Common myeloid progenitor, CD34-positive (primary cell): ENCODE measurements around the gene ROBO1.
"Not testable (repeated sequence)": the region's sequence is repeated elsewhere in the genome, so short reads cannot be mapped to it uniquely, and the experiment has no call there.

Source experiments
- CTCF ChIA-PET: fragments of 350-600 bp; sonication (Branson Sonifier 250); formaldehyde crosslinking; loops from one replicate; lab custom pipeline; 2021; ENCODE audit warnings: antibody characterized with exemption; lab: Charles Lee
- POLR2A ChIA-PET: fragments of 350-600 bp; sonication (Branson Sonifier 250); formaldehyde crosslinking; loops from one replicate; lab custom pipeline; 2021; ENCODE audit warnings: antibody characterized with exemption; lab: Charles Lee
- DNase-seq, 3 donors: peaks; one replicate each; pipeline versions ENCODE4 v3.0.0 to v3.0.0-alpha.2; 2013
- H3K27ac ChIP-seq, 2 experiments: 1 replicate in 1 of 2; 2 replicates in 1 of 2; pipeline ENCODE4 v1.7.0; 2013; ENCODE audit warnings: inconsistent platforms in 2 of 2, low read length in 2 of 2, mild to moderate bottlenecking in 2 of 2, low read depth in 1 of 2, moderate library complexity in 1 of 2; ENCODE audit not compliant: severe bottlenecking in 2 of 2, insufficient read depth in 1 of 2, poor library complexity in 1 of 2
- H3K27me3 ChIP-seq, 5 experiments: replicated peaks in 2 of 5; 1 replicate in 3 of 5; 2 replicates in 2 of 5; pipeline versions ENCODE4 v1.6.1 to v1.7.0; 2013; ENCODE audit warnings: low read length in 4 of 5, mild to moderate bottlenecking in 2 of 5, moderate library complexity in 2 of 5, inconsistent platforms in 1 of 5; ENCODE audit not compliant: insufficient read depth in 5 of 5, control insufficient read depth in 4 of 5
- H3K36me3 ChIP-seq, 4 experiments: 1 replicate in 2 of 4; 2 replicates in 2 of 4; pipeline versions ENCODE4 v1.6.1 to v1.7.0; 2013; ENCODE audit warnings: low read length in 3 of 4, control low read depth in 1 of 4, mild to moderate bottlenecking in 1 of 4; ENCODE audit not compliant: control insufficient read depth in 4 of 4, insufficient read depth in 4 of 4
- H3K4me1 ChIP-seq, 4 experiments: 1 replicate in 3 of 4; 2 replicates in 1 of 4; pipeline versions ENCODE4 v1.6.1 to v1.7.1; 2013; ENCODE audit warnings: low read length in 3 of 4, mild to moderate bottlenecking in 3 of 4, control low read depth in 1 of 4, inconsistent platforms in 1 of 4, moderate library complexity in 1 of 4; ENCODE audit not compliant: control insufficient read depth in 4 of 4, insufficient read depth in 4 of 4; ENCODE audit errors: control extremely low read depth in 1 of 4
- H3K4me3 ChIP-seq, 7 experiments: 1 replicate in 4 of 7; 2 replicates in 3 of 7; pipeline versions ENCODE4 v1.5.1 to v1.7.0; 2013; ENCODE audit warnings: mild to moderate bottlenecking in 7 of 7, low read length in 6 of 7, moderate library complexity in 6 of 7, inconsistent platforms in 2 of 7, low read depth in 2 of 7, control low read depth in 1 of 7; ENCODE audit not compliant: insufficient read depth in 4 of 7, control insufficient read depth in 1 of 7; ENCODE audit errors: extremely low read depth in 1 of 7
- H3K9me3 ChIP-seq, 5 experiments: 1 replicate in 4 of 5; 2 replicates in 1 of 5; pipeline versions ENCODE4 v1.6.1 to v1.7.1; 2013; ENCODE audit warnings: low read length in 4 of 5, mild to moderate bottlenecking in 2 of 5, inconsistent platforms in 1 of 5, low read depth in 1 of 5, moderate library complexity in 1 of 5; ENCODE audit not compliant: control insufficient read depth in 4 of 5, insufficient read depth in 2 of 5; ENCODE audit errors: control extremely low read depth in 1 of 5
- WGBS: methylation state at CpG from one replicate; pipeline ENCODE4 v1.1.5; 2013; ENCODE audit not compliant: insufficient coverage; 5-methylcytosine and 5-hydroxymethylcytosine counted together

Gene ROBO1

DNA sequence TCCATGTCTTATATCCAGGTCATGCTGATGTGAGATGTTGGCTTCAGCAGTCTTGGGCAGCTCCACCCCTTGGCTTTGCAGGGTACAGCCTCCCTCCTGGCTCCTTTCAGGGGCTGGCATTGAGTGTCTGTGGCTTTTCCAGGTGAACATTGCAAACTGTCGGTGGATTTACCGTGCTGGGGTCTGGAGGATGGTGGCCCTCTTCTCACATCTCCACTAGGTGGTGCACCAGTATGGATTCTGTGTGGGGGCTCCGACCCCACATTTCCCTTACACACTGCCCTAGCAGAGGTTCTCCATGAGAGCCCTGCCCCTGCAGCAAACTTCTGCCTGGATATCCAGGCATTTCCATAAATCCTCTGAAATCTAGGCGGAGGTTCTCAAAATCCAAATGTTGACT is 22.4 kb upstream of the ROBO1 start:
- H3K9me3 ChIP-seq, H3K27me3 ChIP-seq, POLR2A ChIA-PET, CTCF ChIA-PET, H3K4me3 ChIP-seq, H3K36me3 ChIP-seq, H3K27ac ChIP-seq, H3K4me1 ChIP-seq, DNase-seq: not testable (repeated sequence)
- WGBS, result 79% methylated on average over 3 of the region's 4 CpGs

DNA sequence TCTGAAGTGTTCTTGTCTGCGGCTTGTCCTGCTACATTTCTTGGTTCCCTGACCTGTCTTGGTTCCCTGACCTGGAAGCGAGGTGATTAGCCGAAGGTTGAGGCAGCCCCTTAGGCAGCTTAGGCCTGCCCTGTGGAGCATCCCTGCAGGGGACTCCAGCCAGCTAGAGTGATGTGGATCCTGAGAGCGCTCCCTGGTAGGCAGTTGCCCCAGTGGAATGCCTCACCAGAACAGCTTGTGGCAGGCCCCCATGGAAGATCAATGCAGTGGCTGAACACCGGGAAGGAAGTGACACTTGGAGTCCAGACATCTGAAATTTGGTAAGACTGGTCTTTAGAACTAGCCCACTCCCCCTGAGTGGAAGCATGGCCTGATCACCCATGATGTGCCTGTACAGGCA is 5.5 kb upstream of the ROBO1 start:
- POLR2A ChIA-PET, result no interaction called here
- Histone ChIP-seq H3K4me1 (no peaks in the 10 kb centered on the region), H3K27ac (no peak overlapping the region), H3K27me3 (peaks cover 0 to 5% (median 3%) of the 10 kb centered on the region in 5 experiments), H3K9me3 (no peaks in the 10 kb centered on the region), H3K36me3 (no peaks in the 10 kb centered on the region), H3K4me3 (no peak overlapping the region)
- CTCF ChIA-PET, result no interaction called here
- no peak for DNase-seq
- WGBS, result 94% methylated on average over 5 of the region's 5 CpGs

DNA sequence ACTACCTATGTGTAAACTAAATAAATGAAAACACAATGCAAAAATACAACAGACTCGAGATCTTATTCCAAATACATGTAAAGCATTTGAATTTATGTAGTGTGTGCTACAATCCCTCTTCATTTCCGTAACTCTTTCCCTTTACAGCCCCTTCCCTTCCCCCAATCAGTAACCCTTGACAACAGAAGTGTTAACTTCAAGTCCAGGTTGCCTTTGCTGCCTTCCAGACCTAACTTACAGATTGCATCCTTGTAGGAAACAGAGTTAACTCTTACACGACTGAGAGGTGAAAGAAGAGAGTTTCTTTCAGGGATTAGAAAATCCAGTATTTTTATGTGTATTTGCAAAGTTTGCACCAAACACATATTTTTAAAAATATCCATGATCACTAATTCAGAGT is 1.4 kb upstream of the ROBO1 start:
- H3K27ac ChIP-seq, result no peak overlapping the region
- ChIA-PET CTCF (no interaction called here), POLR2A (no interaction called here)
- no peak for DNase-seq
- no peaks in the 10 kb centered on the region for H3K36me3 ChIP-seq
- no peak overlapping the region for H3K4me3 ChIP-seq
- no CpG with 5 or more reads among the region's 3 CpGs for WGBS
- H3K9me3 ChIP-seq, result peaks cover 0 to 18% (median 0%) of the 10 kb centered on the region in 5 experiments
- no peaks in the 10 kb centered on the region for H3K4me1 ChIP-seq
- H3K27me3 ChIP-seq, result peaks cover 2 to 42% (median 24%) of the 10 kb centered on the region in 5 experiments

DNA sequence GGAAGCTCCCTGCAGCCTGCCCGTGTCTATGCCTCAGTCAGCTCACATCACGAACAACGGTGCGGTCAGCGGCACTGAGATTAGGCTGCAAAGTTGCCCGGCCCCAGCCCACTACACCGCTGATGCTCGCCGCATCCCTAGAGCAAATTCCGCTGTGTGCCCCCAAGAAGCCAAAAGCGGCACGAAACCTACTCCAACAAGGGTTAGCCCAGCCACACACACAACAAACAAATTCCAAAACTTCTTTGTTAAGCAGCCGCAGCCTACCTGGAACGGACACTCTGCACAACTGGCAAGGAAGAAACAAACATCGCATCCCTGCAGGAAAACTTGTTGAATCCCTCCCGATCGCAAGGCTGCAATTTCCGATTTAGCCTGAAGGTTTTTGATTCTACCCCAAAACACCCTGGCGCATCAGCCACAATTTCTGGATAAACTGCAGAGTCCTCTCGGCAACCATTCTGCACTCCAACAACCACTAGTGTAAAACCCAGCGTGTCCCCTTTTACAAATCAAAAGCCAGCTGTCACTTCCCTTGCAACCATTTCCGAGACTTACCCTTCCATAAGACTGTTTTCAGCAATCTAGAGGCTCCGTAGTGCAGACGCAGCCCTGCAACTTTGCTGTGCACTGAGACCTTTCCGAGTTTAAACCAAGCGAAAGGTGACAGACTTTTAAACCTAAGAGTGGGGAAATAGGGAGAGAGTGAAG is 449 bp downstream of the ROBO1 start:
- no peak overlapping the region for H3K27ac ChIP-seq
- no peaks in the 10 kb centered on the region for H3K4me1 ChIP-seq
- DNase-seq, result no peak
- ChIA-PET POLR2A (no interaction called here), CTCF (no interaction called here)
- no peaks in the 10 kb centered on the region for H3K36me3 ChIP-seq
- H3K4me3 ChIP-seq, result peak overlapping the region in 1 of 7 experiments; percentile 1
- WGBS, result 1% methylated on average over 19 of the region's 26 CpGs
- H3K27me3 ChIP-seq, result peaks cover 2 to 42% (median 24%) of the 10 kb centered on the region in 5 experiments
- H3K9me3 ChIP-seq, result peaks cover 0 to 18% (median 0%) of the 10 kb centered on the region in 5 experiments

DNA sequence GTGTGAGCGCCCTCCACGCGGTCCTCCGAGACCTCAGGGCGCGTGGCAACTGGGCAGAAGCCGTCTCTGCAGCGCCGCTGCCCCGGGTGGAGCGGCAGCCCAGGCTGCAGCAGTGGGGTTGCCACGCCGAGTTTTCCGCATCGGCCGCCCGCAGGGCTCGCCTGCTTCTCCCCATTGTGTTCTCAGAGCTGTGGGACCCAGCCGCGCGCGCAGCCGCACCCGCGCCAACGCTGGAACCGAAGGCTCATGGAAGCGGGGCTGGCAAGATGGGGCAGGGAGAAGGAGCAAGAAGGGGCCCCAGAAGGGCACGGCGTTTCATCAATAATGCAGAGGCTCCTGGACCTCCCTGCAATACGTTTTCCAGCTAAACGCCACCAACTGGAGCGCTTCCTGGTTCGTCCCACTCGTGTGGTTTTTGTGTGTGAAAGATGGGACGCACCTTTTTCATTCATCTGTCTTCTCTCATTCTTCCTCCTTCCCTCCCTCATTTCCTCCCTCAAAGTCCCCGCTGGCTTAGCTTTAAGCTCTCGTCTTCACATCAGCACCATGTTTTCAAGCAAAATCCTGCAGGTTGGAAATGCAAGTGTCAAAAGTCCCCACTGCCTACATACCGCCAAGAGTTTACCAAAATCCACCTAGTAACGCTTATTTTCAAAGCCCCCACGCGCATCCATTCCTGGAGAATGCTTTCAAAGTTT is 1.2 kb downstream of the ROBO1 start:
- ChIA-PET POLR2A (no interaction called here), CTCF (no interaction called here)
- Histone ChIP-seq H3K4me3 (no peak overlapping the region), H3K36me3 (no peaks in the 10 kb centered on the region), H3K9me3 (peaks cover 0 to 18% (median 0%) of the 10 kb centered on the region in 5 experiments), H3K27ac (no peak overlapping the region), H3K27me3 (peaks cover 2 to 42% (median 24%) of the 10 kb centered on the region in 5 experiments), H3K4me1 (no peaks in the 10 kb centered on the region)
- WGBS, result 4% methylated on average over 39 of the region's 42 CpGs
- DNase-seq, result no peak

DNA sequence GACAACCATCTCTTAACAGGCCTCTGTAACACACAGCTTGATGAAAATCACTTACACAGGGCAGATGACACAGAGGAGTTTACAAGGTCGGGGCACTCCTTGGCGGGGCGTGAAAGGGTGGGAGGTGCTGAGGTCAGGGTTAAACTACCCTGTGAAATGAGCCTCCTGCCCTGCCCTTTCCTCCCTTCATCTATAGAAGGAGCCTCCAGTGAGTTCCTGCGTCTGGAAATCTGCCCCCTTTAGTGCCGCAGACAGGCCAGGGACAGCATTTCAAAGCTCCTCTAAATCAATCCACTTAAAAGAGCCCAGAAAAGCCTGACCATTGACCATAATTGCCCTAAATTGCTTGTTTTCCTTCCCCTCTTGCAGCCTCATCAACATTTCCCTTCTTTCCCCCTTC is 1.9 kb downstream of the ROBO1 start:
- Histone ChIP-seq H3K27ac (no peak overlapping the region), H3K27me3 (peaks cover 2 to 42% (median 24%) of the 10 kb centered on the region in 5 experiments), H3K4me3 (no peak overlapping the region), H3K9me3 (peaks cover 0 to 18% (median 0%) of the 10 kb centered on the region in 5 experiments), H3K4me1 (no peaks in the 10 kb centered on the region), H3K36me3 (no peaks in the 10 kb centered on the region)
- POLR2A ChIA-PET, result no interaction called here
- CTCF ChIA-PET, result no interaction called here
- no peak for DNase-seq
- WGBS, result 6% methylated on average over 2 of the region's 5 CpGs

DNA sequence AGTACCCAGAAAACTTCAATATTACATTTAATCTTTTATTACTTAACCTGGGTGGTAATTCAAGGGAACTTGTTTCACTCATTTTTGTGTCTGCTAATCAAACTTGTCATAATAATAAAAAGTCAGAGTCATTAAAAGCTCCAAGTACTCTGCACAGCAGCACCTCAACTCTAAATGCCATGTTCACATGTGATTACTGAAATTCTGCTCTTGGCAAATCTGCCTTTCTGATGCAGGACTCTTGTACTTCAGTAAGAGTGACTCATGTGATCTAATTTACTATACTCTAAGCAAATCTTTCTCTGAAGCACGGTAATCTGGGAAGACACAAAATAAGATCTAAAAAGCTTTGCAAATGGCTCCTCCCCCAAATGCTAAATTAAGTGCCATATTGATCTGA is 6.4 kb downstream of the ROBO1 start:
- Histone ChIP-seq H3K36me3 (no peaks in the 10 kb centered on the region), H3K9me3 (peaks cover 0 to 9% (median 0%) of the 10 kb centered on the region in 5 experiments), H3K4me1 (no peaks in the 10 kb centered on the region), H3K4me3 (no peak overlapping the region), H3K27me3 (peaks cover 0 to 18% (median 5%) of the 10 kb centered on the region in 5 experiments), H3K27ac (no peak overlapping the region)
- DNase-seq, result no peak
- no CpG with 5 or more reads among the region's 1 CpG for WGBS
- CTCF ChIA-PET, result no interaction called here
- POLR2A ChIA-PET, result no interaction called here
